A673 (cell line): ENCODE measurements around the gene FAU. TPM values are rescaled to one million over a fixed set of nuclear protein-coding genes. Genes with fewer than 3 reads are reported as not detected.

Experiments
- BruUV-seq: library from RNA; stranded (reverse); fragments of 400-500 nt; replicated peaks from 2 replicates; lab custom pipeline; 2021; lab: Mats Ljungman, UMichigan
- CTCF ChIA-PET: fragments of 300-600 bp; sonication (Branson Sonifier 250); formaldehyde crosslinking; loops from one replicate; lab custom pipeline; 2022; ENCODE audit warnings: antibody characterized with exemption; lab: Charles Lee
- POLR2A ChIA-PET: fragments of 300-600 bp; sonication (Branson Sonifier 250); formaldehyde crosslinking; loops from one replicate; lab custom pipeline; 2022; ENCODE audit warnings: antibody characterized with exemption; ENCODE audit not compliant: low non-redundant PET; lab: Charles Lee
- DNase-seq: peaks from one replicate; pipeline ENCODE4 v3.0.0-alpha.2; 2015; ENCODE audit warnings: low spot score
- H3K27ac ChIP-seq: fragments of 200-600 bp; sonication (generic); 2 replicates; pipeline ENCODE4 v1.5.1; 2016; ENCODE audit warnings: mixed run types, low read depth, mild to moderate bottlenecking, mixed read lengths, antibody characterized with exemption, low read length; ENCODE audit not compliant: poor library complexity, severe bottlenecking
- H3K27me3 ChIP-seq: fragments of 200-600 bp; sonication (generic); replicated peaks from 2 replicates; pipeline ENCODE4 v1.6.1; 2017; ENCODE audit warnings: mixed run types, low read depth, mild to moderate bottlenecking, mixed read lengths, antibody characterized with exemption, low read length; ENCODE audit not compliant: insufficient read depth, poor library complexity
- H3K36me3 ChIP-seq: fragments of 200-600 bp; sonication (generic); 2 replicates; pipeline ENCODE4 v1.6.1; 2016; ENCODE audit warnings: mixed run types, mild to moderate bottlenecking, mixed read lengths, antibody characterized with exemption, low read length; ENCODE audit not compliant: insufficient read depth, poor library complexity, severe bottlenecking
- H3K4me1 ChIP-seq: fragments of 200-600 bp; sonication (generic); 2 replicates; pipeline ENCODE4 v1.6.1; 2017; ENCODE audit warnings: mixed run types, mild to moderate bottlenecking, mixed read lengths, antibody characterized with exemption, low read length; ENCODE audit not compliant: insufficient read depth, poor library complexity, severe bottlenecking
- H3K4me3 ChIP-seq: fragments of 200-600 bp; sonication (generic); 2 replicates; pipeline ENCODE4 v1.5.1; 2016; ENCODE audit warnings: low read depth, mixed run types, mild to moderate bottlenecking, mixed read lengths, low read length; ENCODE audit not compliant: poor library complexity, severe bottlenecking
- H3K9me3 ChIP-seq: fragments of 200-600 bp; sonication (generic); 2 replicates; pipeline ENCODE4 v1.6.1; 2016; ENCODE audit warnings: mixed run types, low read depth, mild to moderate bottlenecking, mixed read lengths, antibody characterized with exemption, low read length; ENCODE audit not compliant: poor library complexity, severe bottlenecking
- EZH2 ChIP-seq: fragments of 200-600 bp; sonication (generic); IDR thresholded peaks from 2 replicates; pipeline ENCODE4 v1.6.1; 2017; ENCODE audit warnings: borderline replicate concordance, low read depth, mild to moderate bottlenecking, mixed read lengths, antibody characterized with exemption, low read length; ENCODE audit not compliant: poor library complexity, severe bottlenecking
- intact Hi-C: fragments of 100-400 bp; cut with micrococcal nuclease; formaldehyde crosslinking; loops from one replicate; pipeline ENCODE4 v1.10.0; 2022; ENCODE audit not compliant: unreplicated experiment
- total RNA-seq: library from RNA; stranded (reverse); gene quantifications from 2 replicates; pipeline ENCODE4 v1.2.3, GENCODE V29; 2021
- TF ChIP-seq, protein P1 (sequence below): fragments of 300-800, 200-600 bp; sonication (generic); conservative IDR thresholded peaks from 2 replicates; pipeline ENCODE4 v1.5.1; 2017; ENCODE audit warnings: low read depth, mild to moderate bottlenecking, antibody characterized with exemption, low read length, moderate library complexity, mixed read lengths

The FAU gene
- total RNA-seq, 1 experiment from 2014 or later: 956 TPM

DNA sequence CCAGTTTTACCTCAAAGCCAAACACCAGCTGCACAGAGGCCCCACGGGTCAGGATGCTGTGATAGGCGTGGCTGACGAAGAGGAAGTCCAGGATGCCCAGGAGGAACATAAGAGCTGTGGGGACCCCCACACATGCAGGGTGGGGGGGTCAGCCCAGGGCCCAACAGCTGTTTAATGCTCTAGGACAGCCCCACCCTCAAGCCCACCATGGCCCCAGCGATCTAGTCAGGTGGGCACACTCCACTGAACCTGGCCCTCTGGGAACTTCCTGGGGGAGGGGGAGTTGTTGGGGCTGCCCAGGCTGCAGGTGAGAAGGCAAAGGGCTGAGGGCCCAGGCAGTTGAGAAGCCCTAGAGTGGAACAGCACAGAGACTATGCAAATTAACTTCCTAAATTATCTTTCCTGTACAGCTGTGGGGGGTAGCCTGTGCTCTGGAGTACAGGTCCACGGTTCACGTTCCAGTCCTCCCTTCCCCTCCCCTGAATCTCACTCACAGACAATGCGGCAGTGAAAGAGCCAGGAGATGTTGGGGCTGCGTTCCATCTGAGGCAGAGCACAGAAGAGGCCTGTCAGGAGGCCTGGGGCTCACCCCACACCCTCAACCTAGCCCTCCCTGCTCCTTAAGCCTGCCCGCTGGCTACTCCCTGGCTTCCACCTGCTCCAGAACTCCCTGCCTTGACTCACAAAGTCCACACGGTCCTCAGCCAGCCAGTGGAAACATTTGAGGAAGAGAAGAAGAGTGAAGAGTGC lies 10.5 kb upstream of the FAU start:
- POLR2A ChIA-PET: interaction anchor here (0.7 kb wide), 1 partner anchor 26 kb away, joined by 3 read pairs; no protein-coding TSS in a partner anchor
- H3K36me3 ChIP-seq: peaks cover 50% of the 10 kb centered on the region
- TF ChIP-seq, protein P1, sequence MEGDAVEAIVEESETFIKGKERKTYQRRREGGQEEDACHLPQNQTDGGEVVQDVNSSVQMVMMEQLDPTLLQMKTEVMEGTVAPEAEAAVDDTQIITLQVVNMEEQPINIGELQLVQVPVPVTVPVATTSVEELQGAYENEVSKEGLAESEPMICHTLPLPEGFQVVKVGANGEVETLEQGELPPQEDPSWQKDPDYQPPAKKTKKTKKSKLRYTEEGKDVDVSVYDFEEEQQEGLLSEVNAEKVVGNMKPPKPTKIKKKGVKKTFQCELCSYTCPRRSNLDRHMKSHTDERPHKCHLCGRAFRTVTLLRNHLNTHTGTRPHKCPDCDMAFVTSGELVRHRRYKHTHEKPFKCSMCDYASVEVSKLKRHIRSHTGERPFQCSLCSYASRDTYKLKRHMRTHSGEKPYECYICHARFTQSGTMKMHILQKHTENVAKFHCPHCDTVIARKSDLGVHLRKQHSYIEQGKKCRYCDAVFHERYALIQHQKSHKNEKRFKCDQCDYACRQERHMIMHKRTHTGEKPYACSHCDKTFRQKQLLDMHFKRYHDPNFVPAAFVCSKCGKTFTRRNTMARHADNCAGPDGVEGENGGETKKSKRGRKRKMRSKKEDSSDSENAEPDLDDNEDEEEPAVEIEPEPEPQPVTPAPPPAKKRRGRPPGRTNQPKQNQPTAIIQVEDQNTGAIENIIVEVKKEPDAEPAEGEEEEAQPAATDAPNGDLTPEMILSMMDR: no peak
- TF ChIP-seq EZH2: no peak
- H3K27ac ChIP-seq: no peak overlapping the region
- H3K9me3 ChIP-seq: no peaks in the 10 kb centered on the region
- H3K27me3 ChIP-seq: no peaks in the 10 kb centered on the region
- DNase-seq: no peak
- peaks cover 17% of the 10 kb centered on the region for H3K4me1 ChIP-seq
- intact Hi-C loops: no loop called here
- no TSS peak for BruUV-seq
- CTCF ChIA-PET: no interaction called here
- peak overlapping the region; percentile 70 for H3K4me3 ChIP-seq

DNA sequence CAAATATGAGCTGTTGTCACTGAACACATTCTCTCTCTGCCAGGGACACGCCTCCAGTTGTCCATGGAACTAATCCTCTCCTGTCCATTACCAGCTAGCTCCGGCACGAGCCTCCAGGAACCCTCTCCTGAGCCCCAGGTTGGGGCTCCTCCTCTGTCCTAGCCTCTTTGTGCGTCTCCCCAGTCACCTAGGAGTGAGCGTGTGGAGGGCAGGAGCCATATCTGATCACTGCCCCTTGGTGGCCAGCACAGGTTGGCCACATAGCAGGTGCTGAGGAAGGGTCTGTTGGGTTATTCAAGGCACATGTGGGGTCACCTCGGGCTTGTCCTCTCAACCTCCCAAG lies 9.9 kb upstream of the FAU start:
- Histone ChIP-seq H3K27ac (no peak overlapping the region), H3K36me3 (peaks cover 56% of the 10 kb centered on the region), H3K9me3 (no peaks in the 10 kb centered on the region), H3K4me3 (no peak overlapping the region), H3K4me1 (peaks cover 17% of the 10 kb centered on the region), H3K27me3 (no peaks in the 10 kb centered on the region)
- BruUV-seq: no TSS peak
- CTCF ChIA-PET: no interaction called here
- TF ChIP-seq EZH2: no peak
- TF ChIP-seq, protein P1: no peak
- no peak for DNase-seq
- intact Hi-C loops: no loop called here
- POLR2A ChIA-PET: interaction anchor here (0.5 to 0.7 kb wide), 2 partner anchors 27 to 181 kb away, joined by 3 to 5 read pairs; no protein-coding TSS in a partner anchor

DNA sequence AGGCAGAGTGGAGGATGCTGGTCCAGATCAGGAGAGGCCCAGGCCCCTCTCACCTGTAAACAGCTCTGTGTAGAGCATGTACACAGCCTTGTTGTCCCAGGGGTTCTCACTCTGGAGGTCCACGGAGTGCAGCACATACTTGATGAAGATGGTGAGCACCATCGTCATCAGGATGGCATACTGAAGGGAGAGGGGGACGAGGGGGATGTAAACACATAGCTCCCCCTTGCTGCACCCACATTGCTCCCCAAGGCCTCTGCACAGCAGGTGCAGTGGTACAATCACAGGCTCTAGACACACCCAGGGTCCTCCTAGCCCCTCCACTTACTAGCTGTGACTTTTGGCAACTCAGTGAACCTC lies 9.5 kb upstream of the FAU start:
- intact Hi-C loops: no loop called here
- BruUV-seq: no TSS peak
- Histone ChIP-seq H3K27ac (no peak overlapping the region), H3K4me3 (no peak overlapping the region), H3K27me3 (no peaks in the 10 kb centered on the region), H3K36me3 (peaks cover 60% of the 10 kb centered on the region), H3K9me3 (no peaks in the 10 kb centered on the region), H3K4me1 (peaks cover 17% of the 10 kb centered on the region)
- ChIA-PET POLR2A (interaction anchor here (0.5 kb wide), 1 partner anchor 181 kb away, joined by 5 read pairs; no protein-coding TSS in a partner anchor), CTCF (interaction anchor here (0.6 kb wide), 1 partner anchor 9 kb away, joined by 7 read pairs; no protein-coding TSS in a partner anchor)
- TF ChIP-seq, protein P1: no peak
- no peak for DNase-seq
